ENCODE data around the gene LIN7B. TPM values are rescaled to one million over a fixed set of nuclear protein-coding genes. Genes with fewer than 3 reads are reported as not detected.
A peak's percentile ranks its signal among the peaks of the same experiment; 100 is the strongest.

The LIN7B gene
- total RNA-seq, 1 donor from 2014 or later, result 3.6 TPM

DNA sequence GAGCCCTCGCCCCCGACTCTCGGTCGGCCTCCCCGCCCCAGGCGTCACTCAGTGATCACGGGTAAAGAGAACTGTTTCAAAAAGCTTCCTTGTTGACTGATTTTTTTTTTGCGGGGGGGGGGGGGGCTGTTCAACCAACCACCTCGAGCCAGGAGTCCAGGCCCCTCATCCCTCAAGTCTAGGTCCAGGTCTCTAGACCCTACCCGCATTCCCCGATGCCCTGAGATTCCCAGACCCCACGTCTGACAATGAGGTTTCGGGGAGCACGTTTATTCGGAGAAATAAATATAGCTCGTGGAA, 36.7 kb downstream of the LIN7B start:
- Mint-ChIP-seq H3K36me3 (ENCODE audit: low read depth) (no peaks in the 10 kb centered on the region), H3K27me3 (peaks cover 56% of the 10 kb centered on the region), H3K9me3 (peaks cover 10% of the 10 kb centered on the region), H3K27ac (no peak overlapping the region), H3K4me3 (peak overlapping the region; percentile 32), H3K4me1 (peaks cover 34% of the 10 kb centered on the region)
- DNase-seq (no peak), ATAC-seq (ENCODE audit: low read depth) (no peak)
- POLR2A ChIA-PET, result interaction anchor here (0.5 to 1.3 kb wide), 5 partner anchors 19 to 637 kb away, joined by 3 to 6 read pairs (median 4); no protein-coding TSS in a partner anchor
- TF ChIP-seq, protein P1, sequence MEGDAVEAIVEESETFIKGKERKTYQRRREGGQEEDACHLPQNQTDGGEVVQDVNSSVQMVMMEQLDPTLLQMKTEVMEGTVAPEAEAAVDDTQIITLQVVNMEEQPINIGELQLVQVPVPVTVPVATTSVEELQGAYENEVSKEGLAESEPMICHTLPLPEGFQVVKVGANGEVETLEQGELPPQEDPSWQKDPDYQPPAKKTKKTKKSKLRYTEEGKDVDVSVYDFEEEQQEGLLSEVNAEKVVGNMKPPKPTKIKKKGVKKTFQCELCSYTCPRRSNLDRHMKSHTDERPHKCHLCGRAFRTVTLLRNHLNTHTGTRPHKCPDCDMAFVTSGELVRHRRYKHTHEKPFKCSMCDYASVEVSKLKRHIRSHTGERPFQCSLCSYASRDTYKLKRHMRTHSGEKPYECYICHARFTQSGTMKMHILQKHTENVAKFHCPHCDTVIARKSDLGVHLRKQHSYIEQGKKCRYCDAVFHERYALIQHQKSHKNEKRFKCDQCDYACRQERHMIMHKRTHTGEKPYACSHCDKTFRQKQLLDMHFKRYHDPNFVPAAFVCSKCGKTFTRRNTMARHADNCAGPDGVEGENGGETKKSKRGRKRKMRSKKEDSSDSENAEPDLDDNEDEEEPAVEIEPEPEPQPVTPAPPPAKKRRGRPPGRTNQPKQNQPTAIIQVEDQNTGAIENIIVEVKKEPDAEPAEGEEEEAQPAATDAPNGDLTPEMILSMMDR (IDR thresholded peaks at IDR 0.05), result no peak
- intact Hi-C loops (cut with micrococcal nuclease), result no loop called here
- CTCF ChIA-PET, result interaction anchor here (0.9 to 1.0 kb wide), 2 partner anchors 37 to 53 kb away, joined by 3 to 4 read pairs; partner anchors contain the start of gene LIN7B

DNA sequence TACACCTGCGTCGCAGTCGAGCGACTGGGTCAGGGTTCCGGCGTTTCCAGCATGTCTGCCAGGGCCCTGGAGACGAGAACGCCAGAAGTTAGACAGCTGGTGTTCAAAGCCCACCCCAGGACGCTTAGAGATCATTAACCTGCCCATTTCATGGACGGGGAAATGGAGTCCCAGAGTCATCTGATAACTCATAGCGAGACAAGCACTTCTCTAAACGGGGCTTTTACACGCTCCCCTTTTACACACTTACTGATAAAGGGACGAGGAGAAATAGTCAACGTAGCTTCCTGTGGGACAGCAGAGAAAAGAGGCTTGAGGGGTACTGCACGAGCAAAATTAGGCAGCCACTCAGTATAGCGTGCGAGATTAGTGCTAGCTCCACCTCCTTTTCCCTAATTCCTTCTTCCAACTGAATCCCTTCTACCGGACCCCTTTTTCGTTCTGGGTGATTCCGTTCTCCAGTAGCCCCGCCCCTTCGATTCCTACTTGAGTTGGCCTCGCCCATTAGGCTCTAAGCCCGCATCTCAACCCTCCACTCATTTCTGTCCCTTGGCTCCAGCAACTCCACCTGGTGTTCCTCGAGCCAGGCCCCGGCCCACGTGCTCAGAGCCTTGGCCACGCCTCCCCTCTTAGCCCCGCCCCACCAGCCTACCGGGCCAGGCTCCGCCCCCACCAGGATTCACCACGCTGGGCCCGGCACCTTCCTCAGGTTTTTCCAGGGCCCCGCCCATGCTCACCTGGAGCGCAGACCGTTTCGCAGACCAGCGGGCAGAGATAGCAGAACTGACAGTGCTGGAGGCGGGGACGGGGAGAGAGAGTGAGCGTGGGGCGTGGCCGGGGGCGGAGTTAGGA, 37.3 kb downstream of the LIN7B start:
- POLR2A ChIA-PET, result interaction anchor here (0.5 to 1.3 kb wide), 3 partner anchors 20 to 72 kb away, joined by 3 to 6 read pairs (median 4); no protein-coding TSS in a partner anchor
- no peak overlapping the region for H3K27ac Mint-ChIP-seq
- ATAC-seq (ENCODE audit: low read depth), result peak; percentile 25
- TF ChIP-seq, protein P1 (IDR thresholded peaks at IDR 0.05), result no peak
- no peaks in the 10 kb centered on the region for H3K36me3 Mint-ChIP-seq (ENCODE audit: low read depth)
- CTCF ChIA-PET, result interaction anchor here (0.9 to 1.0 kb wide), 2 partner anchors 37 to 54 kb away, joined by 3 to 4 read pairs; partner anchors contain the start of gene LIN7B
- DNase-seq, result peak; percentile 40
- intact Hi-C loops (cut with micrococcal nuclease), result no loop called here
- H3K27me3 Mint-ChIP-seq, result peaks cover 55% of the 10 kb centered on the region
- peaks cover 32% of the 10 kb centered on the region for H3K4me1 Mint-ChIP-seq
- H3K4me3 Mint-ChIP-seq, result peak overlapping the region; percentile 32
- H3K9me3 Mint-ChIP-seq, result peaks cover 10% of the 10 kb centered on the region

DNA sequence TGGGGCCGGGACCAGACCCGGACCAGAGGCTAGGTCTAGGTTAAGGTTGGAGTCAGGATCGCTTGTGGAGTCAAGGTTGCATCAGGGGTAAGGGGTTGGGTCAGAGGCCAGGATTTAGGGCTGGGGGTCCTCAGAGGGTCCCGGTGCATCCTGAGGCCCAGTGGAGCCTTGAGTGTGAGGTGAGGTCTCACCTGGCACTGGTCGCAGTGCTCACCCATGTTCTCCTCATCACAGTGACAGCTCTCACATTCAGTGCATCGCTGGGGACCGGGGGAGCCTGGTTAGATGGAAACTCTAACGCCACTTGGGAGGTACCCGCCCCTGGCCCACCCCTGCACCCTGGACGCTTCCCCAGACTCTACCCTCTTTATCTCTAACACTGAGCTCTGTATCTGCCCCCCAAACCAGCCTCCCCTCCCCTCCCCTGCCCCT, 38.0 kb downstream of the LIN7B start:
- TF ChIP-seq, protein P1 (IDR thresholded peaks at IDR 0.05), result no peak

DNA sequence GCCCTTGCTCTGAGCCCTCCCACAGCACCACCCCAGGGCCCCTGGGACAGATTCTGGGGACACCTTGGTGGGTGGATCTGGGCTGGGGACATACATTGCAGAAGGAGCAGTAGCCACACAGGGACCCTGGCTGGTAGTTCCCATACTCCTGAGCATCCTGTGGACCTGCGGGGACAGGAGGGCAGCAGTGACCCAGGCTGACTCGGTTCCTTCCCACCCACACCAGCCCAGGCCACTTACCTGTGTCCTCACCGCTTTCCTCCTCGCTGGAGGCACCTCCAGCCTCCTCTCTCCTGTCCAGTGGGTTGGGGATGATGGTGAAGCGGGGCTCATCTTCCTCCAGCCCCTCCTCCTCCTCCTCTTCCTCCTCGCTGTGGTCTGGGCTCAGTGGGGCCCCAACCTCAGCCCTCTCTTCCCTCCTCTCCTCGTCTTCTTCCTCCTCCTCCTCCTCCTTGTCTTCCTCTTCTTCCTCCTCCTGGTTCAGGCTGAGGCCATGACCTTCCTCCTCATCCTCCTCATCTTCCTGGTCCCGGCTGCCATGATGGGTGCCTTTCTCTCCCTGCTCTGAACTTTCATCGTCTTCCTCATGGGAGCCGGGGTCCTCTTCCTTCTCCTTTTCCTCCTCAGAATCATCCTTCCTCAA, 39.1 kb downstream of the LIN7B start:
- DNase-seq, result no peak
- peaks cover 10% of the 10 kb centered on the region for H3K9me3 Mint-ChIP-seq
- peaks cover 48% of the 10 kb centered on the region for H3K27me3 Mint-ChIP-seq
- H3K27ac Mint-ChIP-seq, result no peak overlapping the region
- H3K36me3 Mint-ChIP-seq (ENCODE audit: low read depth), result no peaks in the 10 kb centered on the region
- intact Hi-C loops (cut with micrococcal nuclease), result no loop called here
- ChIA-PET POLR2A (no interaction called here), CTCF (no interaction called here)
- no peak overlapping the region for H3K4me3 Mint-ChIP-seq
- no peak for ATAC-seq (ENCODE audit: low read depth)
- TF ChIP-seq, protein P1 (IDR thresholded peaks at IDR 0.05), result no peak
- H3K4me1 Mint-ChIP-seq, result peaks cover 33% of the 10 kb centered on the region

More for the DNA sequence above, 38.0 kb downstream of the LIN7B start:
- ATAC-seq (ENCODE audit: low read depth), result no peak
- Mint-ChIP-seq H3K36me3 (ENCODE audit: low read depth) (no peaks in the 10 kb centered on the region), H3K27ac (no peak overlapping the region), H3K9me3 (peaks cover 10% of the 10 kb centered on the region), H3K4me1 (peaks cover 32% of the 10 kb centered on the region), H3K4me3 (no peak overlapping the region), H3K27me3 (peaks cover 50% of the 10 kb centered on the region)
- CTCF ChIA-PET, result no interaction called here
- intact Hi-C loops (cut with micrococcal nuclease), result no loop called here
- POLR2A ChIA-PET, result no interaction called here
- no peak for DNase-seq

DNA sequence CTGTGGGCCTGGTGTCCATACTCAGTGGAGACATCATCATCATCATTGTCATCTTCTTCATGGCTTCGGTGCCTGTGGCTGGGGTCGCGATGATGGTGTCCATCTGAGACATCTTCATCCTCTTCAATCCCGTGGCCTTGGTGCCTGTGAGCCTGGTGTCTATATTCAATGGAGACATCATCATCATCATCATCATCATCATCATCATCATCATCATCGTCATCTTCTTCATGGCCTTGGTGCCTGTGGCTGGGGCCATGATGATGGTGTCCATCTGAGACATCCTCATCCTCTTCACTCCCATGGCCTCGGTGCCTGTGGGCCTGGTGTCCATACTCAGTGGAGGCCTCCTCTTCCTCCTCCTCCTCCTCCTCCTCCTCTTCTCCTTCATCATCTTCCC, 40.1 kb downstream of the LIN7B start:
- ChIA-PET CTCF (no interaction called here), POLR2A (no interaction called here)
- H3K4me1 Mint-ChIP-seq, result peaks cover 27% of the 10 kb centered on the region
- no peaks in the 10 kb centered on the region for H3K36me3 Mint-ChIP-seq (ENCODE audit: low read depth)
- DNase-seq (no peak), ATAC-seq (ENCODE audit: low read depth) (no peak)
- no peak overlapping the region for H3K4me3 Mint-ChIP-seq
- H3K9me3 Mint-ChIP-seq, result peaks cover 10% of the 10 kb centered on the region
- peaks cover 43% of the 10 kb centered on the region for H3K27me3 Mint-ChIP-seq
- no peak overlapping the region for H3K27ac Mint-ChIP-seq
- TF ChIP-seq, protein P1 (IDR thresholded peaks at IDR 0.05), result no peak
- intact Hi-C loops (cut with micrococcal nuclease), result no loop called here

Data from activated B cell treated with CpG ODN at 0.5 μM for 24 hours (primary cell).